ENCODE measurements around the gene NXPH2. TPM values are rescaled to one million over a fixed set of nuclear protein-coding genes. Genes with fewer than 3 reads are reported as not detected.
A peak's percentile ranks its signal among the peaks of the same experiment; 100 is the strongest.
"Not testable (repeated sequence)": the region's sequence is repeated elsewhere in the genome, so short reads cannot be mapped to it uniquely, and the experiment has no call there.

NXPH2 gene
- total RNA-seq, 1 donor from 2014 or later = 1.0 TPM

- Mint-ChIP-seq H3K27ac (ENCODE audit: unreplicated experiment) (no peak overlapping the region), H3K4me3 (ENCODE audit: unreplicated experiment) (no peak overlapping the region), H3K9me3 (ENCODE audit: unreplicated experiment) (peaks cover 2% of the 10 kb centered on the region), H3K4me1 (ENCODE audit: low read depth, unreplicated experiment) (peaks cover 6% of the 10 kb centered on the region), H3K27me3 (ENCODE audit: low read depth, unreplicated experiment) (peaks cover 2% of the 10 kb centered on the region), H3K36me3 (ENCODE audit: low read depth, unreplicated experiment) (no peaks in the 10 kb centered on the region)
- TF ChIP-seq EZH2 (IDR thresholded peaks at IDR 0.05; ENCODE audit: insufficient read depth, low read length) (no peak), CTCF (IDR thresholded peaks at IDR 0.05; ENCODE audit: insufficient read depth, low read depth, low read length) (no peak)
- DNase-seq (ENCODE audit: low read depth) (peak; percentile 10), FAIRE-seq (no peak)
- H3K36me3 ChIP-seq (ENCODE audit: insufficient read depth, low read length) = no peaks in the 10 kb centered on the region
- no peak overlapping the region for H3K27ac ChIP-seq (ENCODE audit: low read depth, low read length)
- no peaks in the 10 kb centered on the region for H3K27me3 ChIP-seq (ENCODE audit: insufficient read depth, low read length)
- H3K9me3 ChIP-seq (ENCODE audit: insufficient read depth, low read depth, low read length) = no peaks in the 10 kb centered on the region
- H2AFZ ChIP-seq (ENCODE audit: low read depth, low read length) = no peak overlapping the region
- no peak overlapping the region for H3K4me2 ChIP-seq (ENCODE audit: low read length)
- no peak overlapping the region for H3K9ac ChIP-seq (ENCODE audit: low read length)
- H3K4me1 ChIP-seq (ENCODE audit: insufficient read depth, low read length) = no peaks in the 10 kb centered on the region
- no peak overlapping the region for H3K4me3 ChIP-seq (ENCODE audit: insufficient read depth, low read depth, low read length)
- H4K20me1 ChIP-seq (ENCODE audit: insufficient read depth, low read length) = no peaks in the 10 kb centered on the region
- no peaks in the 10 kb centered on the region for H3K79me2 ChIP-seq (ENCODE audit: insufficient read depth, low read length)
Measured at GRCh38 chr2:138649571-138649970, 130.6 kb downstream of the NXPH2 start.

GRCh38 chr2:138648606-138649005 lies 131.6 kb downstream of the NXPH2 start:
- H3K27me3 Mint-ChIP-seq (ENCODE audit: low read depth, unreplicated experiment) = no peaks in the 10 kb centered on the region

GRCh38 chr2:138644776-138645175 lies 135.4 kb downstream of the NXPH2 start:
- not testable (repeated sequence) for DNase-seq (ENCODE audit: low read depth); FAIRE-seq; H3K4me1 ChIP-seq (ENCODE audit: insufficient read depth, low read length); H3K9me3 ChIP-seq (ENCODE audit: insufficient read depth, low read depth, low read length); H3K4me2 ChIP-seq (ENCODE audit: low read length); H3K27ac Mint-ChIP-seq (ENCODE audit: unreplicated experiment); H3K27me3 ChIP-seq (ENCODE audit: insufficient read depth, low read length); H3K27ac ChIP-seq (ENCODE audit: low read depth, low read length); H3K4me1 Mint-ChIP-seq (ENCODE audit: low read depth, unreplicated experiment); H3K9ac ChIP-seq (ENCODE audit: low read length); H4K20me1 ChIP-seq (ENCODE audit: insufficient read depth, low read length); H3K79me2 ChIP-seq (ENCODE audit: insufficient read depth, low read length); H3K36me3 Mint-ChIP-seq (ENCODE audit: low read depth, unreplicated experiment); H3K4me3 Mint-ChIP-seq (ENCODE audit: unreplicated experiment); H3K9me3 Mint-ChIP-seq (ENCODE audit: unreplicated experiment); H2AFZ ChIP-seq (ENCODE audit: low read depth, low read length); H3K36me3 ChIP-seq (ENCODE audit: insufficient read depth, low read length); H3K4me3 ChIP-seq (ENCODE audit: insufficient read depth, low read depth, low read length); H3K27me3 Mint-ChIP-seq (ENCODE audit: low read depth, unreplicated experiment)

More at GRCh38 chr2:138648606-138649005, 131.6 kb downstream of the NXPH2 start:
- H3K4me1 Mint-ChIP-seq (ENCODE audit: low read depth, unreplicated experiment) = peaks cover 6% of the 10 kb centered on the region
- H3K36me3 ChIP-seq (ENCODE audit: insufficient read depth, low read length) = no peaks in the 10 kb centered on the region
- no peak for TF ChIP-seq CTCF (IDR thresholded peaks at IDR 0.05; ENCODE audit: insufficient read depth, low read depth, low read length)
- no peak for TF ChIP-seq EZH2 (IDR thresholded peaks at IDR 0.05; ENCODE audit: insufficient read depth, low read length)
- H3K27me3 ChIP-seq (ENCODE audit: insufficient read depth, low read length) = no peaks in the 10 kb centered on the region
- H3K27ac ChIP-seq (ENCODE audit: low read depth, low read length) = no peak overlapping the region
- H3K27ac Mint-ChIP-seq (ENCODE audit: unreplicated experiment) = no peak overlapping the region
- no peaks in the 10 kb centered on the region for H3K4me1 ChIP-seq (ENCODE audit: insufficient read depth, low read length)
- no peaks in the 10 kb centered on the region for H3K9me3 Mint-ChIP-seq (ENCODE audit: unreplicated experiment)
- H3K9me3 ChIP-seq (ENCODE audit: insufficient read depth, low read depth, low read length) = no peaks in the 10 kb centered on the region
- no peaks in the 10 kb centered on the region for H4K20me1 ChIP-seq (ENCODE audit: insufficient read depth, low read length)
- DNase-seq (ENCODE audit: low read depth) = no peak
- H3K36me3 Mint-ChIP-seq (ENCODE audit: low read depth, unreplicated experiment) = no peaks in the 10 kb centered on the region
- H2AFZ ChIP-seq (ENCODE audit: low read depth, low read length) = no peak overlapping the region
- H3K4me2 ChIP-seq (ENCODE audit: low read length) = no peak overlapping the region
- FAIRE-seq = no peak
- H3K4me3 ChIP-seq (ENCODE audit: insufficient read depth, low read depth, low read length) = no peak overlapping the region
- H3K9ac ChIP-seq (ENCODE audit: low read length) = no peak overlapping the region
- no peak overlapping the region for H3K4me3 Mint-ChIP-seq (ENCODE audit: unreplicated experiment)
- H3K79me2 ChIP-seq (ENCODE audit: insufficient read depth, low read length) = no peaks in the 10 kb centered on the region

Measured in astrocyte (in vitro differentiated cells and primary cell).